GM12891 (cell line): ENCODE data around the gene SSBP2.

Experiments used
- DNase-seq: peaks from one replicate; pipeline ENCODE4 v3.0.0; 2011; ENCODE audit warnings: low spot score; ENCODE audit not compliant: insufficient read length
- FAIRE-seq: peaks from 2 replicates; lab custom pipeline; 2011; peaks lifted over from hg19 to GRCh38; lab: Jason Lieb, UNC
- PAX5 ChIP-seq: IDR thresholded peaks from 2 replicates; pipeline ENCODE4 v1.6.1; 2011; ENCODE audit warnings: low read length, moderate library complexity, mild to moderate bottlenecking; ENCODE audit not compliant: insufficient read depth, severe bottlenecking
- POLR2A ChIP-seq: IDR thresholded peaks from 2 replicates; pipeline ENCODE4 v1.6.1; 2011; ENCODE audit warnings: low read depth, low read length, control low read depth
- POLR2AphosphoS5 ChIP-seq: IDR thresholded peaks from 2 replicates; pipeline ENCODE4 v1.6.1; 2011; ENCODE audit warnings: low read depth, low read length, control low read depth
- POU2F2 ChIP-seq: IDR thresholded peaks from 2 replicates; pipeline ENCODE4 v1.6.1; 2011; ENCODE audit warnings: low read depth, mild to moderate bottlenecking, control low read depth, low read length, moderate library complexity
- SPI1 ChIP-seq: IDR thresholded peaks from 2 replicates; pipeline ENCODE4 v1.6.1; 2011; ENCODE audit warnings: low read depth, low read length, control low read depth
- TAF1 ChIP-seq: IDR thresholded peaks from 2 replicates; pipeline ENCODE4 v1.6.1; 2011; ENCODE audit warnings: low read depth, low read length, control low read depth

SSBP2 gene

GRCh38 chr5:81785322-81785721 is 34.4 kb upstream of the SSBP2 start:
- TF ChIP-seq PAX5 (no peak), TAF1 (no peak), POLR2AphosphoS5 (no peak), SPI1 (no peak), POU2F2 (no peak), POLR2A (no peak)
- DNase-seq: no peak
- no peak for FAIRE-seq

GRCh38 chr5:81783401-81783800 is 32.5 kb upstream of the SSBP2 start:
- DNase-seq: no peak
- FAIRE-seq: no peak
- TF ChIP-seq POU2F2: no peak
- TF ChIP-seq POLR2AphosphoS5: no peak
- TF ChIP-seq PAX5: no peak
- TF ChIP-seq POLR2A: no peak
- no peak for TF ChIP-seq SPI1
- no peak for TF ChIP-seq TAF1

GRCh38 chr5:81782811-81783210 is 31.9 kb upstream of the SSBP2 start:
- DNase-seq (no peak), FAIRE-seq (peak; percentile 35)
- TF ChIP-seq PAX5 (no peak), POU2F2 (no peak), TAF1 (no peak), SPI1 (no peak), POLR2A (no peak), POLR2AphosphoS5 (no peak)

- DNase-seq (no peak), FAIRE-seq (peak; percentile 23)
- TF ChIP-seq POU2F2 (no peak), TAF1 (no peak), PAX5 (no peak), POLR2AphosphoS5 (no peak), SPI1 (no peak), POLR2A (no peak)
Observed at GRCh38 chr5:81779916-81780266, 29.0 kb upstream of the SSBP2 start.

- no peak for FAIRE-seq
- TF ChIP-seq POLR2A: peak; percentile 57
- no peak for TF ChIP-seq POU2F2
- TF ChIP-seq TAF1: peak; percentile 85
- no peak for DNase-seq
Observed at GRCh38 chr5:81779125-81779915, 28.4 kb upstream of the SSBP2 start.

- no peak for DNase-seq
- TF ChIP-seq POLR2AphosphoS5: no peak
- TF ChIP-seq POU2F2: no peak
- no peak for TF ChIP-seq SPI1
- no peak for TF ChIP-seq PAX5
- TF ChIP-seq POLR2A: no peak
- TF ChIP-seq TAF1: no peak
- FAIRE-seq: no peak
Observed at GRCh38 chr5:81778642-81779041, 27.7 kb upstream of the SSBP2 start.

GRCh38 chr5:81776258-81776657 is 25.4 kb upstream of the SSBP2 start:
- DNase-seq (no peak), FAIRE-seq (no peak)
- no peak for TF ChIP-seq POU2F2
- TF ChIP-seq TAF1: no peak
- no peak for TF ChIP-seq POLR2AphosphoS5
- no peak for TF ChIP-seq POLR2A
- TF ChIP-seq SPI1: no peak
- no peak for TF ChIP-seq PAX5

GRCh38 chr5:81774374-81774773 is 23.5 kb upstream of the SSBP2 start:
- no peak for DNase-seq
- FAIRE-seq: no peak
- TF ChIP-seq PAX5 (no peak), POLR2A (no peak), POLR2AphosphoS5 (no peak), POU2F2 (no peak), TAF1 (no peak), SPI1 (no peak)

- no peak for FAIRE-seq
- no peak for TF ChIP-seq POLR2AphosphoS5
- TF ChIP-seq PAX5: no peak
- no peak for TF ChIP-seq POLR2A
- TF ChIP-seq TAF1: no peak
- TF ChIP-seq SPI1: no peak
- no peak for TF ChIP-seq POU2F2
- DNase-seq: no peak
Observed at GRCh38 chr5:81773574-81773973, 22.7 kb upstream of the SSBP2 start.

GRCh38 chr5:81773161-81773560 is 22.3 kb upstream of the SSBP2 start:
- FAIRE-seq: no peak
- no peak for DNase-seq
- no peak for TF ChIP-seq TAF1
